SK-N-MC (cell line): ENCODE data around the gene FBXL17.

Source experiments
- EZH2 ChIP-seq: fragments of 200-600 bp; sonication (generic); IDR thresholded peaks from one replicate; pipeline ENCODE4 v1.6.1; 2017; ENCODE audit warnings: antibody characterized with exemption
- POLR2AphosphoS5 ChIP-seq: IDR thresholded peaks from 2 replicates; pipeline ENCODE4 v1.6.1; 2012; ENCODE audit warnings: mild to moderate bottlenecking, low read depth, low read length, borderline replicate concordance

- TF ChIP-seq POLR2AphosphoS5 (no peak), EZH2 (no peak)
Observed at GRCh38 chr5:107809201-107810034, 572.5 kb downstream of the FBXL17 start.
